DOHH2 (cell line): ENCODE data around the gene TAF3.

Experiments used
- H3F3A ChIP-seq: fragments of 200-600 bp; sonication (generic), shearing (Covaris generic); 2 replicates; pipeline ENCODE4 v1.6.0; 2016; ENCODE audit warnings: antibody characterized with exemption, mild to moderate bottlenecking; ENCODE audit not compliant: control insufficient read depth, insufficient read depth
- H3K27ac ChIP-seq: fragments of 200-600 bp; sonication (generic); 2 replicates; pipeline ENCODE4 v1.5.1; 2014; ENCODE audit warnings: low read depth, mild to moderate bottlenecking, low read length, moderate library complexity
- H3K27me3 ChIP-seq: fragments of 200-600 bp; sonication (generic); 2 replicates; pipeline ENCODE4 v1.6.1; 2014; ENCODE audit warnings: mild to moderate bottlenecking, low read length, mixed read lengths; ENCODE audit not compliant: control insufficient read depth
- H3K36me3 ChIP-seq: fragments of 200-600 bp; sonication (generic); 2 replicates; pipeline ENCODE4 v1.6.1; 2014; ENCODE audit warnings: mild to moderate bottlenecking, low read length, moderate library complexity, mixed read lengths; ENCODE audit not compliant: control insufficient read depth
- H3K4me1 ChIP-seq: fragments of 200-600 bp; sonication (generic); 2 replicates; pipeline ENCODE4 v1.6.1; 2014; ENCODE audit warnings: mild to moderate bottlenecking, low read length, mixed read lengths; ENCODE audit not compliant: control insufficient read depth
- H3K4me2 ChIP-seq: fragments of 200-600 bp; sonication (generic); 2 replicates; pipeline ENCODE4 v1.6.0; 2014; ENCODE audit warnings: mild to moderate bottlenecking, low read length, moderate library complexity
- H3K4me3 ChIP-seq: fragments of 200-600 bp; sonication (generic); 2 replicates; pipeline ENCODE4 v1.5.1; 2014; ENCODE audit warnings: mild to moderate bottlenecking, low read length, mixed read lengths
- H3K79me2 ChIP-seq: fragments of 200-600 bp; sonication (generic); 2 replicates; pipeline ENCODE4 v1.6.1; 2014; ENCODE audit warnings: mild to moderate bottlenecking, low read length, mixed read lengths; ENCODE audit not compliant: control insufficient read depth
- H3K9me2 ChIP-seq: fragments of 200-600 bp; sonication (generic); replicated peaks from 2 replicates; pipeline ENCODE4 v1.6.1; 2014; ENCODE audit warnings: mild to moderate bottlenecking, low read length, mixed read lengths; ENCODE audit not compliant: control insufficient read depth
- H3K9me3 ChIP-seq: fragments of 200-600 bp; sonication (generic); 2 replicates; pipeline ENCODE4 v1.6.1; 2014; ENCODE audit warnings: antibody characterized with exemption, low read length, mixed read lengths; ENCODE audit not compliant: control insufficient read depth, insufficient read depth
- H4K20me1 ChIP-seq: fragments of 200-600 bp; sonication (generic); 2 replicates; pipeline ENCODE4 v1.6.0; 2014; ENCODE audit warnings: low read depth, mild to moderate bottlenecking, antibody characterized with exemption, low read length, moderate library complexity; ENCODE audit not compliant: control insufficient read depth, insufficient read depth
- EZH2phosphoT487 ChIP-seq: fragments of 200-600 bp; sonication (generic); IDR thresholded peaks from 2 replicates; pipeline ENCODE4 v1.6.1; 2017; ENCODE audit warnings: borderline replicate concordance, mild to moderate bottlenecking, antibody characterized with exemption, low read length, moderate library complexity, mixed read lengths
- TF ChIP-seq, protein P1 (sequence below): fragments of 200-600 bp; sonication (generic); IDR thresholded peaks from one replicate; pipeline ENCODE4 v1.5.1; 2014; ENCODE audit warnings: antibody characterized with exemption, mild to moderate bottlenecking, low read depth, low read length; ENCODE audit not compliant: poor library complexity, severe bottlenecking

TAF3 gene

GRCh38 chr10:8049865-8050555 lies 231.7 kb downstream of the TAF3 start:
- Histone ChIP-seq H3K27ac (no peak overlapping the region), H3K4me2 (no peak overlapping the region), H3K79me2 (no peaks in the 10 kb centered on the region), H4K20me1 (no peaks in the 10 kb centered on the region), H3K4me3 (no peak overlapping the region), H3K9me3 (no peaks in the 10 kb centered on the region; the same call in 1 of the 2 replicates), H3K36me3 (no peaks in the 10 kb centered on the region), H3K27me3 (peaks cover 36% of the 10 kb centered on the region), H3K4me1 (no peaks in the 10 kb centered on the region), H3F3A (no peaks in the 10 kb centered on the region), H3K9me2 (no peaks in the 10 kb centered on the region)
- TF ChIP-seq EZH2phosphoT487 = no peak
- TF ChIP-seq, protein P1, sequence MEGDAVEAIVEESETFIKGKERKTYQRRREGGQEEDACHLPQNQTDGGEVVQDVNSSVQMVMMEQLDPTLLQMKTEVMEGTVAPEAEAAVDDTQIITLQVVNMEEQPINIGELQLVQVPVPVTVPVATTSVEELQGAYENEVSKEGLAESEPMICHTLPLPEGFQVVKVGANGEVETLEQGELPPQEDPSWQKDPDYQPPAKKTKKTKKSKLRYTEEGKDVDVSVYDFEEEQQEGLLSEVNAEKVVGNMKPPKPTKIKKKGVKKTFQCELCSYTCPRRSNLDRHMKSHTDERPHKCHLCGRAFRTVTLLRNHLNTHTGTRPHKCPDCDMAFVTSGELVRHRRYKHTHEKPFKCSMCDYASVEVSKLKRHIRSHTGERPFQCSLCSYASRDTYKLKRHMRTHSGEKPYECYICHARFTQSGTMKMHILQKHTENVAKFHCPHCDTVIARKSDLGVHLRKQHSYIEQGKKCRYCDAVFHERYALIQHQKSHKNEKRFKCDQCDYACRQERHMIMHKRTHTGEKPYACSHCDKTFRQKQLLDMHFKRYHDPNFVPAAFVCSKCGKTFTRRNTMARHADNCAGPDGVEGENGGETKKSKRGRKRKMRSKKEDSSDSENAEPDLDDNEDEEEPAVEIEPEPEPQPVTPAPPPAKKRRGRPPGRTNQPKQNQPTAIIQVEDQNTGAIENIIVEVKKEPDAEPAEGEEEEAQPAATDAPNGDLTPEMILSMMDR = no peak

DNA sequence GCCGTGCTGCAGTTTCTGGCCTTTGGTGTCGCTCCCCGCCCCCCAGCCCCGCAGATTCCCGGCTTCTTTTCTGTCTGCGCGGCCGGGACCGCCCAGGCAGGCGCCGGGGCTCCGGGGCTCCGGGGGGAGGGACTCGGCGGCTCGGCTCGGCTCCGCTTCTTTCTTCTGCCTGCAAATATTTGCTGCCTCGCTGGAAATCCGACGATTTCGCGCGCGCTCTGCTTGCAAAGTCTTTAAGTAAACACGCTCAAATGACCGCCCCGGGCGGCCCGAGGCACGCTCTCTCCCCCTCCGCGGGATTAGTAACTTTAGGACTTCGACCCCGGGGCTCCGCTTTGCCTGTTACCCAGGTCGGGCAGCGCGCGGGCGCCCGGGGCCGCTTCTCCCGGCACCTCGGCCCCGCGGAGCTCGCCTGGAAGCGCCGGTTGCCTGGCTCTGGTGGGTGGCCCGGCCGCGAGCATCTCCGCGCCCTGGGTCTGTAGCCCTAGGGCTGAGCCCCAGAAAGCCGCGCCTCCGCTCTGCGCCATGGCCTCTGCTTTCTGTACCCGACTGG lies 232.3 kb downstream of the TAF3 start:
- H3K27ac ChIP-seq = no peak overlapping the region

DNA sequence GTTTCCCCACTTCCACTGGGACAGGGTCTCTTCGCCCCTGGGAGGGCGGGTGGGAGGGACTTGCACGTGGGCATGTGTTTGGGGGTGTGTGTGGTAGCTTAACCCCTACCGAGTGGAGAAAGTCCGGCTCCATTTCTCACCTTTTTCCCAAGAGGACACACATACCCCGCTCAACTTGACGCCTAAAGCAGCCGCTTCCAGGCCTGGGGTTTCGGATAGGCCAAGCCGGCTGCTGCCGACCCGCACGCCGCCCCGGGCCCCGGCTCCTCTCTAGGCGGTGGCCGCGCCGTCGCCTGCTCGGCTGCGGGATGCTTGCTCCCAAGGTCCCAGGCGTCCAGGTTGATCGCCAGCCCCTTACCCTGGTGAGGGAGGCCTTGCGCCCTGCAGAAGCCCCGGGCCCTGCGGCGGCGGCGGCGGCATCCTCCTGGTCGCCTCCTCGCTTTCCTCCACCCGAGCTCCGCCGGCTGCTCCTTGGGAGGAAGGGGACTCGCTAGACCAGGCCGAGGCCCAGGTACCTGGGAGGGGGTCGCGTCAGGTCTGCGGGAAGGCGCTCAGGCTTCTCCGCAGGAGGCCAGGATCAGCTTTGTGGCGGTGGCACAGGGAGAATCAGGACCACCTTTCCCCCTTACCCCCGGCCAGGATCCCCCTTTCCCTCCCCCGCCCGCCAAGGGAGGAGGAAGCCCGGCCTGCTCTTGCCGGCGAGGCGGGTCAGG lies 233.0 kb downstream of the TAF3 start:
- Histone ChIP-seq H3K4me3 (no peak overlapping the region), H3K9me3 (no peaks in the 10 kb centered on the region; the same call in 1 of the 2 replicates), H3K4me2 (no peak overlapping the region), H3K36me3 (no peaks in the 10 kb centered on the region), H3K27me3 (peaks cover 24% of the 10 kb centered on the region), H3K27ac (no peak overlapping the region), H4K20me1 (no peaks in the 10 kb centered on the region), H3K4me1 (no peaks in the 10 kb centered on the region), H3K9me2 (no peaks in the 10 kb centered on the region), H3F3A (no peaks in the 10 kb centered on the region), H3K79me2 (no peaks in the 10 kb centered on the region)
- TF ChIP-seq, protein P1 = no peak
- TF ChIP-seq EZH2phosphoT487 = no peak

More for the DNA sequence above, 232.3 kb downstream of the TAF3 start:
- Histone ChIP-seq H3K9me3 (no peaks in the 10 kb centered on the region; the same call in 1 of the 2 replicates), H3K4me1 (no peaks in the 10 kb centered on the region), H3K9me2 (no peaks in the 10 kb centered on the region), H3K4me2 (no peak overlapping the region), H3K79me2 (no peaks in the 10 kb centered on the region), H3K4me3 (no peak overlapping the region), H3F3A (no peaks in the 10 kb centered on the region), H3K36me3 (no peaks in the 10 kb centered on the region), H3K27me3 (peaks cover 30% of the 10 kb centered on the region), H4K20me1 (no peaks in the 10 kb centered on the region)
- TF ChIP-seq, protein P1 = no peak
- TF ChIP-seq EZH2phosphoT487 = no peak
